GM18907 (cell line): ENCODE results near the gene PRRT1.
"Not testable (repeated sequence)": the region's sequence is repeated elsewhere in the genome, so short reads cannot be mapped to it uniquely, and the experiment has no call there.

Source experiments
- ATAC-seq: cut with Tn5 transposase; IDR thresholded peaks from one replicate; pipeline ENCODE4 v1.9.1; 2021; ENCODE audit warnings: mild to moderate bottlenecking, moderate library complexity; ENCODE audit not compliant: unreplicated experiment

The PRRT1 gene

GRCh38 chr6:32152769-32153563, 1.2 kb upstream of the PRRT1 start:
- no peak for ATAC-seq

GRCh38 chr6:32151181-32151862, 417 bp downstream of the PRRT1 start:
- ATAC-seq: no peak

DNA sequence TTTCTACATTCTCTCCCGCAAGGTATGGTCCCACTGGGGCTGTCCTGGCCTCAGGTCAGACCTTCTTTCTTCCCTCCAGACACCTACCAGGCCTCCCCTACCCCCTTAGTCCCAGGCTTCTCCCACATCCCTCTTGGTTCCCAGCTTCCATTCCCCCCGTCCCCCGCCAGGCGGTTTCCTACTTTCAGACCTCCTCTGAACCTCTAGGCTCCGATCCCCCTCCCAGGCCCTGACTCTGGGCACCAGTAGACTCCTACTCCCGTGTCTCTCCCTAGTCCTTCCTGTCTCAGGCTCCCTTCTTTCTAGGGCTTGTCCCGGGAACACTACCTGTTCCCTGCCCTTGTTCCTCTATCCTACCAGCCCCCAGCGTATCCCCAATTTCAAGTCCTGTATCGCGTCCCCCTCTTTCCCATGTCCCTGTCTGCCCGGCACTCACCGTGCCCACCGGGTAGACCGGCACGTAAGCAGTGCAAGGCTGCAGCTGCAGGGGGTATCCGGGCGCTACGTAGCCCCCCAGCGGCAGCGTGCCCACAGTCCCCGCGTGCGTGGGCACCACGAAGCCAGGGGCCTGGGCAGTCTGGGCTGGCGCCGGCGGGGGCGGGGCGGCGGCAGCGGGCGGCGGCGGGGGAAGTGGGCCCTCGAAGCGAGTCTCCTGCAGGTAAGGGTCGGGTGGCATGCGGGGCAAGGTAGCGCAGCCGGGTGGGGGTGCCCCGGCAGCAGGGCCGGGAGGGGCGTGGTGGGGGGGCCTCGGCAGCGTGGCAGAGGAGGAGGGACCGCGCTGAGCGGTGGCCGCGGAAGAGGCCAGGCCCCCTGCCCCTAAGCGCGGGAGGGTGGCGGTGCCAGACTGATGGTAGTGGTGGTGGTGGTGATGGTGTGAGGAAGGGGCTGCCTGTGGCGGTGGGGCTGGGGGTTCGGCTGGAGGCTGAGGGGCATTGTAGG, 1.5 kb downstream of the PRRT1 start:
- no peak for ATAC-seq

GRCh38 chr6:32149092-32149755, 2.5 kb downstream of the PRRT1 start:
- ATAC-seq: no peak

GRCh38 chr6:32148289-32149091, 3.2 kb downstream of the PRRT1 start:
- ATAC-seq: no peak

DNA sequence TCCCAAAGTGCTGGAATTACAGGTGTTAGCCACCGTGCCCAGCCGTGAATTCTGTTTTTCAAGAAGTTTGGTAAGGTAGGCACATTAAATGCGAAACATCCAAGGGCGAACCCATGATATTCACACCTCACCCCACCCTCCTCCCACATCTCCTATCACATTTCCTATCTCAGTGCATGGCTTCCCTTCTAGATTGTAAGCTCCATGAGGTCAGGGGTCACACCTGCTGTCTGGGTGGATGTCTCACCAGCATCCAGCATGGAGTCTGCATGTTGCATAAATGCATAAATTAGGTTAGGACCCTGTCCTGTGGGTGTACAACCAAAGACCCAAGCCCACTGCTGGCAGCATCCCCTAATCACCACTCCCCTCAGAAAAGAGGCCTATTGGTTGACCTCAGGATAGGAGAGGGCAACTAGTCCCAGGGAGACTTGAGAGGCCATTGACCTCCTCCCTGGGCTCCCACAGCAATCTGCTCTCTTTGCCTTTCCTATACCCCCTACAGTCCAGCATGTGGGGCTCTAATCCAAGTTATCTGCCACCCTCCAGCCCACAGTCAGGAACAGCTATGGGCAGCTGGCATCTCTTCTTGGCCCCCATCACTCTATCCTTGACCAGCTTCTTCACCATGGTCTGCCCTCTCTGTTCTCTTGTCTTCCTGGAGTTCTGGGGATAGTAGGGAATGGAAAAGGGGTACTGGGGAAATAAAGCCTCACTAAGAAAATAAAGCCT, 4.2 kb downstream of the PRRT1 start:
- no peak for ATAC-seq

DNA sequence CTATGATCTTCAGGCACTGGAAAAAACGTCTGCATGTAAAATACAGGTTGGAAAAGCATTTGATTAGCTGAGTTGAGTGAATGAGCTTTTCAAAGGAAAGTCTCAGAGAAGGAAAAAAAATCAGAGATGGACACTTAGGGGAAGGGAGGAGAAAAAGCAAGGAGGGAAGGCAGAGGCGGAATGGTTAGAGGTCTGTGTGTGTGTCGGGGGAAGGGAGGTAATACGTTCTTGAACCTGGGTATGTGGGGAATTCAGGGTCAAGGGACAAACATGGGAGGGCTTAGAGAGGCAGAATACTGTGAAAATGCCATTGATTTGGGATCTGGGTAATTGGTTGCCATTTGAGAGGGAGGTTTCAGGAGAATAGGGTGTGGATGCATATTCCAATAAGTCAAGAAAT, 5.1 kb downstream of the PRRT1 start:
- no peak for ATAC-seq

- ATAC-seq: no peak
These were observed 5.5 kb downstream of the PRRT1 start for GRCh38 chr6:32146287-32146686.

DNA sequence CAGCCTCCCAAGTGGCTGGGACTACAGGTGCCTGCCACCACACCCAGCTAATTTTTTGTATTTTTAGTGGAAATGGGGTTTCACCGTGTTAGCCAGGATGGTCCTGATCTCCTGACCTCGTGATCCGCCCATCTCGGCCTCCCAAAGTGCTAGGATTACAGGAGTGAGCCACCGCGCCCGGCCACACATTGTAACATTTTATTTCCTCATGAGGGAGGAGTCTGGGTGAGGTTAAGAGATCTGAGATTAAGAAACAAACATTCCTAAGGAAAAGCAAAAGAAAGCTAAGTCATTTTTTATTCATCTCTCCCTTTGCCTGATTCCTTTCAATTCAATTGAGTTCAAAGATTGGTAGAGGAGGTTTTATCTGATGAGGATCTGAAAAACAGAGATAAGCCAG, 7.5 kb downstream of the PRRT1 start:
- not testable (repeated sequence) for ATAC-seq

DNA sequence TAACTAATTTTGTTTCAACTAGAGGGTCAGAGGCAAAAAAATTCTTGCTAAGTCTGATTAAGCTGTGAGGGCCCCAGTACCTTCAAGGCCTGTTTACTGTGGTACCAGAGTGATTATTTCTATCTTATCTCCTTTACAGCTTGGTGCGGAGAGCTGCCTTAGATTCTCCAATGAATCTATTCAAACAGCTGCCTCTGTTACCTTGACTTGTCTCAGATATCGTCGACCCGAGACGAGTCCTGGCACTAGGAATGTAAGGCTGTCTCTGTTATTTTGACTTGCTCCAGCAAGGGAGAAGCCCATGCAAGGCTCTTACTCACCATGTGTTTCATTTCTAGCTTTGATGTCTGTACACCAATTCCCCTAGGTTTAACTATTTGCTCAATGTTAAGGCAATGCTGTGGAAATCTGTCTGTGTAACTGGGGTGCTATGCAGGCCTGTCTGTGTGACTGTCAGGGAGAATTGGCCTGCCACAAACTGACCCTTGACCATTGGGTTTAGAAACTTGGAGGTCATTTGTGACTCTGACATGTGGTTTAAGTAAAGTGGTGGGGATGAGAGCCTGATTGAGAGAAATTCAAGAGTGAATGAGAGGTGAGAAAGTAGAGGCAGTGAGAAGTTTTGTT, 11.2 kb downstream of the PRRT1 start:
- no peak for ATAC-seq

DNA sequence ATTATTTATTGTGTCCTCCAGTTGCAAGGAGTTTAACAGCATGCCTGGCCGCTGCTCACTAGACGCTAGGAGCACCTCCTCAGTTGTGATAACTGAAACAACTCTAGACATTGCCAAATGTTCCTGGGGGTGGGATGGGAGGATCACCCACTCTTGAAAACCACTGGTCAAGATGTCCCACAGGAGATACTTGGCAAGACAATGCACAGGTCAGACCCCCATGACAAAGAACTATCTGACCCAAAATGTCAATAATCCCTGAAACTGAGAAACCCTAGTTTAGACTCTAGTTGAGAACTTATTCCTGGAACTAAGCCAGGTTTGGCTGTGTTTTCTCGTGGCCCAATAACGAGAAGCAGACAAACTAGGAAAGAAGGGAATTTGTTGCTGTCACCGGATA, 12.1 kb downstream of the PRRT1 start:
- ATAC-seq: no peak

DNA sequence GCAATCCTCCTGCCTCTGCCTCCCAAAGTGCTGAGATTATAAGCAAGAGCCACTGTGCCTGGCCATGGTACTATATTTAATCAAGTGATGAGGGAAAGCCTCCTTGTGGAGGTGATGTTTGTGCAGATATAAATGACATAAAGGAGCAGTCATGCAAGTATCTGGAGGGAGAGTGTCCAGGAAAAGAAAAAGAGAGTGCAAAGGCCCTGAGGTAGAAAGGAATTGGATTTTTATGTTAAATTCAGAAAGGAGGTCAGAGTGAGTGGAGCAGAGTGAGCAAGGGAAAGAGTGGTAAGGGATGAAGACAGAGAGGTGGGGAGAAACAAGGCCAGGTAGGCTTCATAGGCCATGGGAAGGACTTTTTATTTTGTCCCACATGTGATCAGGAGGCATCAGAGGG, 14.3 kb downstream of the PRRT1 start:
- ATAC-seq: no peak

- ATAC-seq: no peak
These were observed 18.0 kb downstream of the PRRT1 start for GRCh38 chr6:32133786-32134185.

GRCh38 chr6:32132110-32132509, 19.6 kb downstream of the PRRT1 start:
- no peak for ATAC-seq

DNA sequence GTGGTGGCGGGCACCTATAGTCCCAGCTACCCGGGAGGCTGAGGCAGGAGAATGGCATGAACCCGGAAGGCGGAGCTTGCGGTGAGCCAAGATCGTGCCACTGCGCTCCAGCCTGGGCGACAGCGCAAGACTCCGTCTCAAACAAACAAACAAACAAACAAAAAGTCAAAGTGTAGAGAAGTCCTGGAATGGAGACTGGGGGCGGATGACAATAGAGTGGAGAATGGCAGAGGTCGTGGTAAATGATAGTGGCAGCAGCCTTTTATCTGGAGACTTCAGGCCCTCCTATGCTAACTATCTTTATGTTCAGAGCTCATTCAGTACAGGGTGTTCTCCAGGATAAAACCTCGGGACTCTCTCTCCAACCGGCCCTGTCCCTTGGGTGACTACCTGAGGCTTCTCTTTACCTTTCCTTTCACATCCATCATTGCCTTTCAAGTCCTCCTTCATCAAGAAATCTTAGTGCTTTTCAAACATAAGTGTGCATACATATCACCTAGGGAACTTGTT, 20.2 kb downstream of the PRRT1 start:
- no peak for ATAC-seq

- ATAC-seq: no peak
These were observed 22.2 kb downstream of the PRRT1 start for GRCh38 chr6:32129297-32130088.

DNA sequence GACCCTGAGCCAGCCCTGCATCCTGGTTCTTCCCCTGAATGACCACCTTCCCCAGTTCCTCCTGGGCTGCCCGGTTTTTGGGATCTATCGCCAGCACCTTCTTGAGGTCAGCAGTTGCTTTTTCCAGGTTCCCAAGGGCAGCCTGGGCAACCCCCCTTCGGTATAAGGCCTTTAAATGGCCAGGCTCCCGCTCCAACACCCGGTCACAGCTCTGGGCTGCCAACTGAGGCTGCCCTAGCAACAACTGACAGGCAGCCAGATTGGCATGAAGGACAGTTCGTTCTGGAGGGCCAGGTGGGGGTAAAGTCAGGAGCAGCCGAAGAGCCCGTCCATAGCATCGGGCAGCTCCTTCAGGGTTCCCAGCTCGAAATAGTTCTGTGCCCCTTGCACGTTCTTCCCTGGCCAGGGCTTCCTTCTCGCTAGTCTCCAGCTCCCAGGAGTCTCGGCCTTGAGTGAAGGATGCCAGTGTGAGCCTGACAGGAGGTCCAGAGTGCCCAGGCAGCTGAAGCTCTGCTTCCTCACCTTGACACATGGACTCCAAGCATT, 22.9 kb downstream of the PRRT1 start:
- ATAC-seq: no peak
